Mesothelial cell of epicardium (in vitro differentiated cells): Measurements from ENCODE around the gene LINGO4. TPM values are rescaled to one million over a fixed set of nuclear protein-coding genes. Genes with fewer than 3 reads are reported as not detected.

ENCODE experiments used
- DNase-seq, 2 experiments: peaks; one replicate each; pipeline ENCODE4 v3.0.0; 2021; ENCODE audit warnings: low spot score in 2 of 2; ENCODE audit not compliant: unreplicated experiment in 2 of 2
- H3K27ac Mint-ChIP-seq: 2 replicates; pipeline ENCODE4 v1.8.0; 2021; ENCODE audit warnings: mixed read lengths
- H3K27me3 Mint-ChIP-seq: 2 replicates; pipeline ENCODE4 v1.8.0; 2021; ENCODE audit warnings: low read depth, mixed read lengths
- H3K36me3 Mint-ChIP-seq: 2 replicates; pipeline ENCODE4 v1.8.0; 2021; ENCODE audit warnings: mixed read lengths
- H3K4me1 Mint-ChIP-seq: 2 replicates; pipeline ENCODE4 v1.8.0; 2021; ENCODE audit warnings: mixed read lengths
- H3K4me3 Mint-ChIP-seq: 2 replicates; pipeline ENCODE4 v1.8.0; 2021; ENCODE audit warnings: mild to moderate bottlenecking, moderate library complexity, mixed read lengths
- H3K9me3 Mint-ChIP-seq: 2 replicates; pipeline ENCODE4 v1.8.0; 2021; ENCODE audit warnings: mixed read lengths
- total RNA-seq: library from RNA; stranded (reverse); gene quantifications from 3 replicates; pipeline ENCODE4 v1.2.1, GENCODE V29; 2021
- TF ChIP-seq, protein P1 (sequence below): fragments of 200-600 bp; sonication (generic); IDR thresholded peaks from one replicate; pipeline ENCODE4 v1.5.0; 2021; ENCODE audit warnings: antibody characterized with exemption; ENCODE audit not compliant: unreplicated experiment

Gene LINGO4
- total RNA-seq, 1 donor from 2014 or later: not detected

DNA sequence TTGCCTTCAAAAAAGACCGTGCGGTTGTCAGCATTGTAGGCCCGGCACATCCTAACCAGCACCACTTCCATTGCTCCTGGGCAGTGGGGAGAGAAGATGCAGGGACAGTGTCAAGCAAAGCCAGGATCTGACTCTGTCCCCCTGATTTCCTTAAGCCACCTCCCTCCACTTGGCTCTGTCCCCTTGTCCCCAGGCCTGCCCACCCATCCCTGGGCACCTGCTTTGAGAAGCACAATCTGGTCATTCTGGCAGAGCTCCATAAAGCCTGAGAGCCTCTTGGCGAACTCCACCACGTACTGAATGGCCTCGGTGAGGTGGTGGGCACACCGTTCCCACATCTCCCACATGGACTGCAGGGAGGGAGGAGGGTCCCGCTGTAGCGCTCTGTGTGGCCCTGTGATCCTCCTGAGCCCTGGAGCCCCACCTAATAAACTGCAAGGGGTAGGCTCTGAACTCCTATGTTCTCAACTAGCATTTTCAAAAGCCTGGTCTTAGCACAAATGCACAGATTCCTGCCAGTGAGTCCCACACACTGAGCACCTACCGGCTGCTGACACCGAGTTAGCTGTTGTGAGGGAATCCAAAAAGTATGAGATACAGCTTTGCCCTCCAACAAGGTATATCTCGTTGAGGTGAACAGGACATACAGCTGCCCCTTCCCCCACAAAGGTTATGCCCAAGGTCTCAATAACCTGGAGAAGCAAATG, 8.2 kb upstream of the LINGO4 start:
- no peaks in the 10 kb centered on the region for H3K36me3 Mint-ChIP-seq
- TF ChIP-seq, protein P1, sequence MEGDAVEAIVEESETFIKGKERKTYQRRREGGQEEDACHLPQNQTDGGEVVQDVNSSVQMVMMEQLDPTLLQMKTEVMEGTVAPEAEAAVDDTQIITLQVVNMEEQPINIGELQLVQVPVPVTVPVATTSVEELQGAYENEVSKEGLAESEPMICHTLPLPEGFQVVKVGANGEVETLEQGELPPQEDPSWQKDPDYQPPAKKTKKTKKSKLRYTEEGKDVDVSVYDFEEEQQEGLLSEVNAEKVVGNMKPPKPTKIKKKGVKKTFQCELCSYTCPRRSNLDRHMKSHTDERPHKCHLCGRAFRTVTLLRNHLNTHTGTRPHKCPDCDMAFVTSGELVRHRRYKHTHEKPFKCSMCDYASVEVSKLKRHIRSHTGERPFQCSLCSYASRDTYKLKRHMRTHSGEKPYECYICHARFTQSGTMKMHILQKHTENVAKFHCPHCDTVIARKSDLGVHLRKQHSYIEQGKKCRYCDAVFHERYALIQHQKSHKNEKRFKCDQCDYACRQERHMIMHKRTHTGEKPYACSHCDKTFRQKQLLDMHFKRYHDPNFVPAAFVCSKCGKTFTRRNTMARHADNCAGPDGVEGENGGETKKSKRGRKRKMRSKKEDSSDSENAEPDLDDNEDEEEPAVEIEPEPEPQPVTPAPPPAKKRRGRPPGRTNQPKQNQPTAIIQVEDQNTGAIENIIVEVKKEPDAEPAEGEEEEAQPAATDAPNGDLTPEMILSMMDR: no peak
- no peak overlapping the region for H3K27ac Mint-ChIP-seq
- H3K4me1 Mint-ChIP-seq: no peaks in the 10 kb centered on the region
- no peak for DNase-seq
- H3K9me3 Mint-ChIP-seq: no peaks in the 10 kb centered on the region
- H3K4me3 Mint-ChIP-seq: no peak overlapping the region
- peaks cover 22% of the 10 kb centered on the region for H3K27me3 Mint-ChIP-seq

DNA sequence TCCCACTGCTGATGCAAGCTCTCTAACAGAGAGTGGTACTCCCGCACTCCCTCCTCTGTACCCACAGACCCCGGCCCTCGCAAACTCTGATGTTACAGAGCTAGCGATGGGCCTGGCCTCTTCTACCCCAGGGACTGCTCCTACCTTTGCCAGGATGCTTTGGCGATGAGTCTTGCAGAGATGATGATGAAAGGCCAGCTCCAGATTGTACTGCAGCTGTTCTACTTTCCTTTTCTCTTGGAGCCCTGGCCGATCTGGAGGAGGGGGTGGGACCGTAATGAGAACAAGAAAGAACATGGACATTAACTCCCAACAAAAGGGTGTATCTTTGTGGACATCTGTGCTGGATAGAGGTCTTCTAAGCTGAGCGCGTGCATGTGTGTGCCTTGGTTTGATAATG, 6.0 kb upstream of the LINGO4 start:
- no peaks in the 10 kb centered on the region for H3K4me1 Mint-ChIP-seq
- H3K9me3 Mint-ChIP-seq: no peaks in the 10 kb centered on the region
- DNase-seq: no peak
- peaks cover 35% of the 10 kb centered on the region for H3K27me3 Mint-ChIP-seq
- TF ChIP-seq, protein P1: no peak
- no peak overlapping the region for H3K27ac Mint-ChIP-seq
- H3K4me3 Mint-ChIP-seq: no peak overlapping the region
- no peaks in the 10 kb centered on the region for H3K36me3 Mint-ChIP-seq

DNA sequence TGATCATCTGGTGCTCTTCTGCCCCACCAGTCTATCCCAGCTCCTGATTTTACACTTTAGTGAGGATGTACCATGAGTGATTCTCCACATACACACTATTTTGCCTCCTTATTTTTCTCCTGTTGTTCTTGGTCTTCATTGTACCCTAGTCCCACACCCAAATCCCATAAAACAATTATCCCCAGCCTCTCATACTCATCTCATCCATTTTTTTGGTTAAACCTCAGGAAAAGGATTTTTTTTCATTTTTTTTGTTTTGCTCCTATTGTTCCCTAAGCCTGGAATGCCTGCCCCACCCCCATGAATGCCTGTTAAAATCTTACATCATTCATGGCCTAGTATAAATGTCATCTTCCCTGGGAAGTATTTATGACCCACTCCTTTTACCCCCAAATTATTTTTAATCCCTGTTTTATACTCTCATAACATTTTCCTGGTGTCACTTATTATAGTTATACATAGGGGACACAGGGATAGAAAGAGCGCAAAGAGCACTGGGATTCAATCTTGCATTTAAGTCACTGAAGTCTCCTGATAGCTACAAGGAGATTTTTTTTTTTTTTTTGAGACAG, 4.9 kb upstream of the LINGO4 start:
- Mint-ChIP-seq H3K4me1 (peaks cover 2% of the 10 kb centered on the region), H3K9me3 (no peaks in the 10 kb centered on the region), H3K4me3 (no peak overlapping the region), H3K36me3 (no peaks in the 10 kb centered on the region), H3K27ac (no peak overlapping the region), H3K27me3 (peaks cover 39% of the 10 kb centered on the region)
- DNase-seq: no peak
- TF ChIP-seq, protein P1: no peak

DNA sequence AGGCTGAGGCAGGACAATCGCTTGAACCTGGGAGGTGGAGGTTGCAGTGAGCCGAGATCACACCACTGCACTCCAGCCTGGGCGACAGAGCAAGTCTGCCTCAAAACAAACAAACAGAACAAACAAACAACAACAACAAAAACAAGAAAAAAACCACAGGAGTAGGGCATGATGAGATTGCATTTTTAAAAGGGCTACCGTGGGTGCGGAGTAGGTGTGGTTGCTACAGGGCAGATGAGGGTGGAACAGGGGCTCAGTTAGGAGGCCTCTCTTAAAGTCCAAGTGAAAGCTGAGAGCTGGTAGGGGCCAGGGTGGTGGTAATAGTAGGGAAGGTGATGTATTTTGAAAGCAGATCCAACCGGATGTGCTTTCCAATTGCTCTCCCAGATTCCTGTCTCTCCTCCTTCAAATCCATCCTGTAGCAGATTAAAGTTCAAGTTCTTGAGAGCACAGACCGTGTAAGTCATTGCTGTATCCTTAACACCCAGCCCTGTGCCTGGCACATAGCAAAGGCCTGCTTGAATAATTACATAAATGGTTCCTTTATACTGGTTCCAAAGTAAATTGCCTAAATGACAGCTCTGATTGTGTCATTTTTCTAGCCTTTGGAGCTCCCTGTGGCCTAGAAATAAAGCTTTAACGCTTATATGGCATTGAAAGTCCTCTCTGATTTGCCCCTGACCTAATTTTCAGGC, 4.2 kb upstream of the LINGO4 start:
- Mint-ChIP-seq H3K36me3 (no peaks in the 10 kb centered on the region), H3K4me1 (peaks cover 2% of the 10 kb centered on the region)

DNA sequence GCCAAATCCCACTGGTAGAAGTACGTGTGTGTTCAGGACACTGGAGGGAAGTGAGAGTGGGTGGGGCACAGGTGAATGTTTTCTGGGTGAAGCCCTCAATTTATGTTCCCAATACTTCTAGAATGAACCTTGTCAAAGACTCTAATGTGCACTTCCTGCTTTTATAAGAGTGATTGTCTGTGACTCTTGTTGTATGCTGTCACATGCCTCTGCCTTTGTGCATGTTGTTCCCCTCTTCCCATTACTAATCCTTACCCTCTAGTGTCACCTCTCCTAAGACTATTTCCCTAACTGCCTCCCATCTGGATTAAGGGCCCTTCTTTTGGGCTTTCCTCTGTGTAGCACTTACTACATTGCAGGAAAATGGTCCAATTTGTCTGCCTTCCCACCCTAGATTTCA, 2.5 kb upstream of the LINGO4 start:
- TF ChIP-seq, protein P1: no peak
- H3K27me3 Mint-ChIP-seq: peaks cover 44% of the 10 kb centered on the region
- H3K27ac Mint-ChIP-seq: no peak overlapping the region
- H3K9me3 Mint-ChIP-seq: no peaks in the 10 kb centered on the region
- H3K4me3 Mint-ChIP-seq: no peak overlapping the region
- H3K4me1 Mint-ChIP-seq: peaks cover 2% of the 10 kb centered on the region
- H3K36me3 Mint-ChIP-seq: no peaks in the 10 kb centered on the region
- no peak for DNase-seq

More for the DNA sequence above, 4.2 kb upstream of the LINGO4 start:
- H3K4me3 Mint-ChIP-seq: no peak overlapping the region
- no peak for DNase-seq
- no peak overlapping the region for H3K27ac Mint-ChIP-seq
- TF ChIP-seq, protein P1: no peak
- H3K27me3 Mint-ChIP-seq: peaks cover 39% of the 10 kb centered on the region
- no peaks in the 10 kb centered on the region for H3K9me3 Mint-ChIP-seq
